Skeletal muscle tissue (tissue), 4 donors: ENCODE data around the gene SLC30A7. TPM values are rescaled to one million over a fixed set of nuclear protein-coding genes. Genes with fewer than 3 reads are reported as not detected.

ENCODE experiments used
- H3K27ac ChIP-seq: one replicate; pipeline ENCODE4 v1.7.0; 2013; ENCODE audit warnings: mild to moderate bottlenecking, low read depth, low read length, inconsistent platforms
- H3K27me3 ChIP-seq, 3 donors: one replicate each; pipeline ENCODE4 v1.7.0; 2013; ENCODE audit warnings: low read length in 3 of 3; ENCODE audit not compliant: control insufficient read depth in 3 of 3, insufficient read depth in 3 of 3
- H3K36me3 ChIP-seq, 3 donors: one replicate each; pipeline ENCODE4 v1.7.0; 2013; ENCODE audit warnings: low read length in 3 of 3; ENCODE audit not compliant: control insufficient read depth in 3 of 3, insufficient read depth in 3 of 3
- H3K4me1 ChIP-seq, 3 donors: one replicate each; pipeline ENCODE4 v1.7.0; 2013; ENCODE audit warnings: low read length in 3 of 3, mild to moderate bottlenecking in 3 of 3; ENCODE audit not compliant: control insufficient read depth in 3 of 3, insufficient read depth in 3 of 3
- H3K4me3 ChIP-seq, 3 donors: one replicate each; pipeline ENCODE4 v1.7.0; 2013; ENCODE audit warnings: low read length in 3 of 3
- H3K9ac ChIP-seq, 3 donors: one replicate each; pipeline ENCODE4 v1.7.0; 2013; ENCODE audit warnings: low read length in 3 of 3, mild to moderate bottlenecking in 3 of 3, moderate library complexity in 2 of 3, low read depth in 1 of 3
- H3K9me3 ChIP-seq, 3 donors: one replicate each; pipeline ENCODE4 v1.7.0; 2013; ENCODE audit warnings: low read length in 3 of 3; ENCODE audit not compliant: control insufficient read depth in 3 of 3
- total RNA-seq: library from RNA; depleted of rRNA; stranded (reverse); fragments of >200 nt; gene quantifications from one replicate; pipeline ENCODE4 v1.2.3, GENCODE V29; 2014
- donor health status: Osteomylitis.

SLC30A7 gene
- total RNA-seq, 1 donor from 2014 or later: 13.0 TPM

DNA sequence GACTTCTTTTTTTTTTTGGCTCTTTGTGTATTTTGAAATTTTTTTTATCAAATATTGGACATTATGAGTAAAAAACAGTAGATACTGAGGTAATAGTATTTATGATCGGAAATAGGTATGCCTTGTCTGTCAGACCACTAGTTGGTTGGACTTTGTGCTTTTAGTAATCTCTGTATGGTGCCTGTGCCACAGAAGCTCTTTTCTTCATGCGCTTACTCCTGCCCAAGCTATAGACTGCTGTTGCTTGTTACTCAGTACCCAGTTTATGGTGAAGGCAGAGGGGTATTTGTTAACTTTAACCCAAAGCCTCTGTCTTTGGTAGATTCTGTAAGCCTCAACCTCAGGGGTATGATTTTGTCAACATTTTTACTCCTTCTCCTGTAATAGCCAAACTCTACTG is 8.6 kb downstream of the SLC30A7 start:
- peaks cover under 1 to 29% (median 27%) of the 10 kb centered on the region in 3 donors for H3K36me3 ChIP-seq
- H3K4me3 ChIP-seq: no peak overlapping the region
- no peaks in the 10 kb centered on the region for H3K27me3 ChIP-seq
- H3K9ac ChIP-seq: no peak overlapping the region
- H3K9me3 ChIP-seq: no peaks in the 10 kb centered on the region
- no peak overlapping the region for H3K27ac ChIP-seq
- no peaks in the 10 kb centered on the region for H3K4me1 ChIP-seq

- peaks cover 0 to 25% (median 21%) of the 10 kb centered on the region in 3 donors for H3K36me3 ChIP-seq
Observed at GRCh38 chr1:100905181-100905580, 9.3 kb downstream of the SLC30A7 start.

DNA sequence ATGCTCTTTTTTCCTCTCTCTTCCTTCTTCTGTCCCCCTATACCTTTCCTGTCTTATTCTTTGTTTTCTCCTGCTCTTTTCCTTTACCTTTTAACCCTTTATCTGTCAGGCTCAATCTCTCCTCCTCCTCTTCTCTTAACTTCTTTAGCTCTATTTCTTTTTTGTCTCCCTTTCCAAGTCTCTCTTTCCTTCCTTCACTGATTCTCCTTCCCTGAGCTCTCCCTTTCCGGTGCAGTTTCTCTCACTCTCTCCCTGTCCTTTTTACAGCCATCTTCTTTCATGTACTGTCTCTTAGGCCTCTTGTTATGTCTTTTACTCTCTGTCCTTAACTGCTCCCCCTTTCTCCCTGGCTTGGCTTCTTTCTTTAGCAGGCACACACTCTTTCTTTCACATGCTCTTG is 12.0 kb downstream of the SLC30A7 start:
- Histone ChIP-seq H3K4me3 (no peak overlapping the region), H3K4me1 (no peaks in the 10 kb centered on the region), H3K9me3 (no peaks in the 10 kb centered on the region), H3K27ac (no peak overlapping the region), H3K27me3 (no peaks in the 10 kb centered on the region), H3K36me3 (peaks cover 9 to 32% (median 28%) of the 10 kb centered on the region in 3 donors), H3K9ac (no peak overlapping the region)

More at GRCh38 chr1:100905181-100905580, 9.3 kb downstream of the SLC30A7 start:
- Histone ChIP-seq H3K9ac (no peak overlapping the region), H3K4me3 (no peak overlapping the region), H3K27me3 (no peaks in the 10 kb centered on the region), H3K9me3 (no peaks in the 10 kb centered on the region), H3K4me1 (no peaks in the 10 kb centered on the region), H3K27ac (no peak overlapping the region)

DNA sequence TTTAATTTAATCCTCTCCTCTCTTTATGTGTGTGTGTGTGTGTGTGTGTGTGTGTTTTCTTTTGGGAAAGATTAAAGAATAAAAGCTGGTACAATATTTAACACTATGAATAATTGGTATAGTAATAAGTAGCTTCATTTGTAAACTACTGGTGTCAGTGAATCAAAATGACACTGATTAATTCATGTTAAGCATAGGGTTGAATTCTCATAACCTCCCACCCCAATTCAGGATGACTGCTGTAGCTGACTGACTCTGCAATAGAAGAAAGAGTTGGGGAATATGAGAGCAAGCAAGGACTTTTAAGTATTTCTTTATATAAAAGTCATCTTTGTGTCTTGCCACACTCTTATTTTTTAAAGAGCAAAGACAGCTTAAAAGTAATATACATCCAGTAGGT is 13.1 kb downstream of the SLC30A7 start:
- peaks cover 13 to 38% (median 37%) of the 10 kb centered on the region in 3 donors for H3K36me3 ChIP-seq
- no peaks in the 10 kb centered on the region for H3K9me3 ChIP-seq
- no peaks in the 10 kb centered on the region for H3K4me1 ChIP-seq

DNA sequence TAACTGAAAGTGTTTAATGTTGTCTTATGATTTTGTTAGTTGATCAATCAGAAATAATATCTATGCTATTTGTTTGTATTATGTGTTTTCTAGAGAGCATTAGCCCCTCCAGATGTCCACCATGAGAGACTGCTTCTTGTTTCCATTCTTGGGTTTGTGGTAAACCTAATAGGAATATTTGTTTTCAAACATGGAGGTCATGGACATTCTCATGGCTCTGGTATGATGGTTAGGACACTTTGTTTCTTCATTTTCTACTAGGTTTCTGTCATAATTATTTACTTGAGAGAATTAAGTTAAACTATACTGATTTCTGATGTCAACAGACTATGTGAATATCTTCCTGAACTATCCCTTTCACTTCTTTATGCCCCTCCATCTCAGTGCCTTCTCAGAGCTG is 16.1 kb downstream of the SLC30A7 start:
- H3K4me1 ChIP-seq: no peaks in the 10 kb centered on the region
- H3K4me3 ChIP-seq: no peak overlapping the region
- no peak overlapping the region for H3K27ac ChIP-seq
- no peak overlapping the region for H3K9ac ChIP-seq
- H3K9me3 ChIP-seq: no peaks in the 10 kb centered on the region
- no peaks in the 10 kb centered on the region for H3K27me3 ChIP-seq
- H3K36me3 ChIP-seq: peaks cover 13 to 42% (median 41%) of the 10 kb centered on the region in 3 donors

More for the DNA sequence above, 13.1 kb downstream of the SLC30A7 start:
- H3K27me3 ChIP-seq: no peaks in the 10 kb centered on the region
- no peak overlapping the region for H3K4me3 ChIP-seq
- H3K9ac ChIP-seq: no peak overlapping the region
- H3K27ac ChIP-seq: no peak overlapping the region

GRCh38 chr1:100921110-100921706 is 25.3 kb downstream of the SLC30A7 start:
- Histone ChIP-seq H3K27me3 (no peaks in the 10 kb centered on the region), H3K27ac (no peak overlapping the region), H3K4me3 (no peak overlapping the region), H3K4me1 (no peaks in the 10 kb centered on the region), H3K9me3 (no peaks in the 10 kb centered on the region), H3K36me3 (peaks cover 0 to 24% (median 7%) of the 10 kb centered on the region in 3 donors), H3K9ac (no peak overlapping the region)

DNA sequence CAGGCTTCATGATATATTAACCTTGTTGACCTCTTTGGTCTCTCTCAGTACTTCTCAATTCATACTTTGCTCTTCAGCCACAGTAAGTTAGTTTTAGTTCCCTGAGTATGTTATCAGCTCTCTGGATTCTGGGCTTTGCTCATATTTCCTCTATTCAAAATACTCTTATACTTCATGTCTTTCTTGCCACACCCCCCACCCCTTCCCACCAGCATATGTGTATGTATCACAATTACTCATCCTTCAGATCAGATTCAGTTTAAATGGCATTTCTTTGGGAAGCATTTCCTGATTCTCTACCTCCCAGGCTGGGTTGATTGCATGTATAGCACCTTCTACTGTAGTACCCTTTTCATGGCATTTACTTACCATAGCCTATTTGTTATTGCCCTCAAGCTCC is 28.3 kb downstream of the SLC30A7 start:
- Histone ChIP-seq H3K9ac (no peak overlapping the region), H3K36me3 (peaks cover 0 to 9% (median 5%) of the 10 kb centered on the region in 3 donors), H3K27me3 (no peaks in the 10 kb centered on the region), H3K4me1 (no peaks in the 10 kb centered on the region), H3K9me3 (no peaks in the 10 kb centered on the region), H3K4me3 (no peak overlapping the region), H3K27ac (no peak overlapping the region)

DNA sequence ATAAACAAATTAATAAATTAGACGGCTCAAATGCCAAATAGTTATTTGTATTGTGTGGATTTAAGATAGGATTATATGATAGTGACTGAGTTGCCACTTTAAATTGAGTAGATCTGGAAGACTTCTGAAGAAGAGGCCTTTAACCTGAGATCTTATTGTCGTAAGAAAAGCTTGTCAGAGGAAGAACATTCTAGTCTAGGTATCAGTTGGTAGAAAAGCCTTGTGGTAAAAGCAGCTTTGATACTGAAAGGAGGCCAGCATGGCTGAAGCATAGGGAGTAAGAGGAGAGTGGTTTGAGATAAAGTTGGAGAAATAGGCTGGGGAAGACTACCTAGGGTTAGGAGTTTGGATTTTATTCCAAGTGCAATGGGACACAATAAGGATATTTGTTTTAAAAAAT is 29.1 kb downstream of the SLC30A7 start:
- Histone ChIP-seq H3K4me1 (no peaks in the 10 kb centered on the region), H3K36me3 (peaks cover 0 to 9% (median 5%) of the 10 kb centered on the region in 3 donors), H3K9ac (no peak overlapping the region), H3K27me3 (no peaks in the 10 kb centered on the region), H3K9me3 (no peaks in the 10 kb centered on the region), H3K4me3 (no peak overlapping the region), H3K27ac (no peak overlapping the region)

- H3K27ac ChIP-seq: no peak overlapping the region
- no peak overlapping the region for H3K4me3 ChIP-seq
- H3K4me1 ChIP-seq: no peaks in the 10 kb centered on the region
- peaks cover 0 to 9% (median 5%) of the 10 kb centered on the region in 3 donors for H3K36me3 ChIP-seq
- H3K9me3 ChIP-seq: no peaks in the 10 kb centered on the region
- no peak overlapping the region for H3K9ac ChIP-seq
- no peaks in the 10 kb centered on the region for H3K27me3 ChIP-seq
Observed at GRCh38 chr1:100926240-100926639, 30.4 kb downstream of the SLC30A7 start.

GRCh38 chr1:100927276-100927675 is 31.4 kb downstream of the SLC30A7 start:
- H3K4me3 ChIP-seq: no peak overlapping the region
- peaks cover 0 to 6% (median 5%) of the 10 kb centered on the region in 3 donors for H3K36me3 ChIP-seq
- H3K27me3 ChIP-seq: no peaks in the 10 kb centered on the region
- no peak overlapping the region for H3K27ac ChIP-seq
- H3K9ac ChIP-seq: no peak overlapping the region
- no peaks in the 10 kb centered on the region for H3K4me1 ChIP-seq
- H3K9me3 ChIP-seq: no peaks in the 10 kb centered on the region
